ENCODE data around the gene COPG2.

Gene COPG2

DNA sequence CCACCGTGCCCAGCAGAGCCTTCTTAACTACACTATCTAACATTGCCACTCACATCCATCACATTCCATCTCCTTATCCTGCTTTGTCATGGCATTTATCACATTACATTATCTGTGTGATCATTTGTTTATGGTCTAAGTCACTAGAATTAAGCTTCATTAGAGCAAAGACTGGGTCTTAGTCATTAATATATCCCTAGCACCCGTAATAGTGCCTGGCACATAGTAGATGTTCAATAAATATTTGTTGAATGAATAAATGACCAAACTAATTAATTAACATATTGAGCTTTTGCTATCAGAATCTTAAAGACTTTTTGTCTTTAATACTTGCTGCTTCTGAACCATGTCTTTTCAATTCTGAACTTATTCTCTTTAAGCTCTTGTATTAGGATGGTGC lies 5.9 kb upstream of the COPG2 start:
- no peaks in the 10 kb centered on the region for H3K36me3 ChIP-seq (replicated peaks; ENCODE audit: low read depth, low read length)
- H3K4me1 ChIP-seq (ENCODE audit: low read length): peaks cover 2% of the 10 kb centered on the region
- no peaks in the 10 kb centered on the region for H4K20me1 ChIP-seq (ENCODE audit: insufficient read depth, low read length)
- H3K4me2 ChIP-seq (ENCODE audit: low read length): no peak overlapping the region
- H3K27ac ChIP-seq (ENCODE audit: low read length): no peak overlapping the region
- no peaks in the 10 kb centered on the region for H3K9me3 ChIP-seq (ENCODE audit: insufficient read depth, low read length)
- H2AFZ ChIP-seq (ENCODE audit: low read depth, low read length): no peak overlapping the region
- H3K9ac ChIP-seq (ENCODE audit: low read length): no peak overlapping the region
- H3K4me3 ChIP-seq (ENCODE audit: low read length): no peak overlapping the region
- no peaks in the 10 kb centered on the region for H3K79me2 ChIP-seq (ENCODE audit: low read length)
- TF ChIP-seq, protein P1, sequence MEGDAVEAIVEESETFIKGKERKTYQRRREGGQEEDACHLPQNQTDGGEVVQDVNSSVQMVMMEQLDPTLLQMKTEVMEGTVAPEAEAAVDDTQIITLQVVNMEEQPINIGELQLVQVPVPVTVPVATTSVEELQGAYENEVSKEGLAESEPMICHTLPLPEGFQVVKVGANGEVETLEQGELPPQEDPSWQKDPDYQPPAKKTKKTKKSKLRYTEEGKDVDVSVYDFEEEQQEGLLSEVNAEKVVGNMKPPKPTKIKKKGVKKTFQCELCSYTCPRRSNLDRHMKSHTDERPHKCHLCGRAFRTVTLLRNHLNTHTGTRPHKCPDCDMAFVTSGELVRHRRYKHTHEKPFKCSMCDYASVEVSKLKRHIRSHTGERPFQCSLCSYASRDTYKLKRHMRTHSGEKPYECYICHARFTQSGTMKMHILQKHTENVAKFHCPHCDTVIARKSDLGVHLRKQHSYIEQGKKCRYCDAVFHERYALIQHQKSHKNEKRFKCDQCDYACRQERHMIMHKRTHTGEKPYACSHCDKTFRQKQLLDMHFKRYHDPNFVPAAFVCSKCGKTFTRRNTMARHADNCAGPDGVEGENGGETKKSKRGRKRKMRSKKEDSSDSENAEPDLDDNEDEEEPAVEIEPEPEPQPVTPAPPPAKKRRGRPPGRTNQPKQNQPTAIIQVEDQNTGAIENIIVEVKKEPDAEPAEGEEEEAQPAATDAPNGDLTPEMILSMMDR (IDR thresholded peaks at IDR 0.05; ENCODE audit: low read depth, low read length): no peak
- no peak for TF ChIP-seq EZH2phosphoT487 (IDR thresholded peaks at IDR 0.05; ENCODE audit: low read depth)
- H3K27me3 ChIP-seq (ENCODE audit: low read depth, low read length): no peaks in the 10 kb centered on the region

DNA sequence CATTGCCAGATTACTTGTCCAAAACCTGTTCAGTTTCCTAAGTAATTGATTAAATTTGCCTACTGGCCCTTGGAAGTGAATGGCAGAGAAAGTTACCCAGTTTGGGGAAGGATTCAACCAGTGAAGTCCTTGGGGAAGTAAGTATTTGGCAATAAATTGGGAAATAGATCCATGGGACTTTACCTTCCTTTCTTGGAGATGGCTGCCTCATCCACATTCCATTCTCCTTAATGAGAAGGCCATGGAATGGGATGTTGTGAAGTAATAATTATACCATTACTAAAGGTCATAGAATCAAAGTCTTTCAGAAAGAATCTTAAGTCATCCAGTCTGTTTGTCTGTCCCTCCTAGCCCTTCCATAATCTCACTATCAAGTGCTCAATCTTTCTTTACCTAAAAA lies 4.5 kb upstream of the COPG2 start:
- no peak overlapping the region for H3K9ac ChIP-seq (ENCODE audit: low read length)
- H3K9me3 ChIP-seq (ENCODE audit: insufficient read depth, low read length): no peaks in the 10 kb centered on the region
- H3K4me2 ChIP-seq (ENCODE audit: low read length): no peak overlapping the region
- no peaks in the 10 kb centered on the region for H3K79me2 ChIP-seq (ENCODE audit: low read length)
- H3K4me3 ChIP-seq (ENCODE audit: low read length): no peak overlapping the region
- H3K4me1 ChIP-seq (ENCODE audit: low read length): peaks cover 7% of the 10 kb centered on the region
- TF ChIP-seq EZH2phosphoT487 (IDR thresholded peaks at IDR 0.05; ENCODE audit: low read depth): no peak
- TF ChIP-seq, protein P1 (IDR thresholded peaks at IDR 0.05; ENCODE audit: low read depth, low read length): no peak
- no peaks in the 10 kb centered on the region for H3K36me3 ChIP-seq (replicated peaks; ENCODE audit: low read depth, low read length)
- H3K27me3 ChIP-seq (ENCODE audit: low read depth, low read length): no peaks in the 10 kb centered on the region
- no peak overlapping the region for H2AFZ ChIP-seq (ENCODE audit: low read depth, low read length)
- H4K20me1 ChIP-seq (ENCODE audit: insufficient read depth, low read length): no peaks in the 10 kb centered on the region
- H3K27ac ChIP-seq (ENCODE audit: low read length): no peak overlapping the region

- Histone ChIP-seq H3K4me2 (ENCODE audit: low read length) (no peak overlapping the region), H3K79me2 (ENCODE audit: low read length) (no peaks in the 10 kb centered on the region), H3K9me3 (ENCODE audit: insufficient read depth, low read length) (no peaks in the 10 kb centered on the region), H3K27ac (ENCODE audit: low read length) (no peak overlapping the region), H3K9ac (ENCODE audit: low read length) (no peak overlapping the region), H3K4me3 (ENCODE audit: low read length) (no peak overlapping the region), H3K36me3 (replicated peaks; ENCODE audit: low read depth, low read length) (no peaks in the 10 kb centered on the region), H3K4me1 (ENCODE audit: low read length) (peaks cover 12% of the 10 kb centered on the region), H4K20me1 (ENCODE audit: insufficient read depth, low read length) (no peaks in the 10 kb centered on the region), H2AFZ (ENCODE audit: low read depth, low read length) (no peak overlapping the region), H3K27me3 (ENCODE audit: low read depth, low read length) (no peaks in the 10 kb centered on the region)
- TF ChIP-seq EZH2phosphoT487 (IDR thresholded peaks at IDR 0.05; ENCODE audit: low read depth): no peak
- TF ChIP-seq, protein P1 (IDR thresholded peaks at IDR 0.05; ENCODE audit: low read depth, low read length): no peak
Measured at GRCh38 chr7:130672146-130672545, 3.6 kb upstream of the COPG2 start.

DNA sequence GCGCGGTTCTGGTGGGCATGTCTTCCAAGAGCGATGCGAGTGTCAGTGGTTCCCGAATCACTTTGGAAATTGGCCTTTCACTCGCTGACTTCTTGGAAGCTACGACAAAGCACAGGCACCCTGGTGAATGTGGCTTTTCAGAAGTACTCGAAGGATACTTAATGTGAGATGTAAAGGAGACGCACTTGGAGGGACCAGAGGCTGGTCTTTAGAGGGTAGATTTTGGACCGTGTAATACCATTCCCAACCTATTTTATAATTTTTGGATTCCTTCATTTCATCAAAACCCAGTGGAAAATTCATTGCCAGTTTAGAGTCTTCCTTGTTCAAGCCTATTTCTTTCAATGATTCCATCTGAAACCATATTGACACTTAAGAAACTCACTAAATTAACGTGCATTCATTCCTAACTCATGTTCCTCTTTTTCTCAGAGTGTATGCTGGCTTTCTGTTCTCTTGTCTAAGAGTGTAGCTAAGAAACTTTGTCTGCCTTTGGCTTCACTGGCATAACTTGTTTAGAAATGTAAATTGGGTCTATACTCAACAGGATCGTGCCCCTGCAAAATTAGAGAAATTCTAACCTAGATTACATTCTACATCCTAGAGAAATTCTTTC lies 645 bp upstream of the COPG2 start:
- no peak for TF ChIP-seq EZH2phosphoT487 (IDR thresholded peaks at IDR 0.05; ENCODE audit: low read depth)
- TF ChIP-seq, protein P1 (IDR thresholded peaks at IDR 0.05; ENCODE audit: low read depth, low read length): no peak
- Histone ChIP-seq H3K9ac (ENCODE audit: low read length) (peak overlapping the region; percentile 66), H3K4me2 (ENCODE audit: low read length) (peak overlapping the region; percentile 82), H3K79me2 (ENCODE audit: low read length) (no peaks in the 10 kb centered on the region), H3K9me3 (ENCODE audit: insufficient read depth, low read length) (no peaks in the 10 kb centered on the region), H3K27ac (ENCODE audit: low read length) (no peak overlapping the region), H3K27me3 (ENCODE audit: low read depth, low read length) (no peaks in the 10 kb centered on the region), H3K4me1 (ENCODE audit: low read length) (peaks cover 15% of the 10 kb centered on the region), H3K36me3 (replicated peaks; ENCODE audit: low read depth, low read length) (no peaks in the 10 kb centered on the region), H2AFZ (ENCODE audit: low read depth, low read length) (peak overlapping the region; percentile 94), H4K20me1 (ENCODE audit: insufficient read depth, low read length) (no peaks in the 10 kb centered on the region), H3K4me3 (ENCODE audit: low read length) (peak overlapping the region; percentile 83)
